GM12891 (cell line): ENCODE results near the gene BID.

Source experiments
- PAX5 ChIP-seq: IDR thresholded peaks from 2 replicates; pipeline ENCODE4 v1.6.1; 2011; ENCODE audit warnings: low read length, moderate library complexity, mild to moderate bottlenecking; ENCODE audit not compliant: insufficient read depth, severe bottlenecking
- POLR2A ChIP-seq: IDR thresholded peaks from 2 replicates; pipeline ENCODE4 v1.6.1; 2011; ENCODE audit warnings: low read depth, low read length, control low read depth

DNA sequence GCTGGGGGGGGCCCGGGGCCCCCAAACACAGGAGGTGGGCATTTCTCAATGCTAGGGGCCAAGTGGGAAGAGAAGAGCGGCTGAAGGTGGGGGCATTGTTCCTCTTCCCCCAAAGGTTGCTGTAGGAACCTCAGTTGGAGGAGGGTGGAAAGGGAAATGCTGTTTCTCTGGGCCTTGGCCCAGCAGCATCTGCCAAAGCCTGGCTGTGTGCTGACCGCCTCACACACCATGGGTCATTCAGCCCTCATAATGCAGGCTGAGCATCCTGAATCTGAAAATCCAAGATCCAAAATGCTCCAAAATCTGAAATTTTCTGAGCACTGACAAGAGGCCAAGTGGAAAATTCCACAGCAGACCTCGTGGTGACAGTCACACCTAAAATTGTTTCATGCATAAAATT lies 49.0 kb upstream of the BID start:
- no peak for TF ChIP-seq POLR2A
- TF ChIP-seq PAX5 = no peak
